Trophoblast cell (in vitro differentiated cells and primary cell): ENCODE data around the gene POLA1.

Experiments used
- DNase-seq, 2 donors: peaks; one replicate each; pipeline ENCODE4 v3.0.0-alpha.2; 2016
- H2AFZ ChIP-seq: 2 replicates; pipeline ENCODE4 v1.6.1; 2013; ENCODE audit warnings: low read length, moderate library complexity, mild to moderate bottlenecking; ENCODE audit not compliant: insufficient read depth, poor library complexity
- H2AK5ac ChIP-seq: 2 replicates; pipeline ENCODE4 v1.6.1; 2013; ENCODE audit warnings: mild to moderate bottlenecking, low read length
- H2BK120ac ChIP-seq: 2 replicates; pipeline ENCODE4 v1.6.1; 2013; ENCODE audit warnings: low read length, mild to moderate bottlenecking, moderate library complexity; ENCODE audit not compliant: insufficient read depth, poor library complexity
- H2BK12ac ChIP-seq: 2 replicates; pipeline ENCODE4 v1.6.1; 2013; ENCODE audit warnings: mild to moderate bottlenecking, low read length, moderate library complexity
- H2BK5ac ChIP-seq: 2 replicates; pipeline ENCODE4 v1.6.1; 2013; ENCODE audit warnings: low read length, low read depth, moderate library complexity, mild to moderate bottlenecking; ENCODE audit not compliant: poor library complexity
- H3K14ac ChIP-seq: 2 replicates; pipeline ENCODE4 v1.6.1; 2013; ENCODE audit warnings: mild to moderate bottlenecking, low read length
- H3K18ac ChIP-seq: 2 replicates; pipeline ENCODE4 v1.6.1; 2013; ENCODE audit warnings: mild to moderate bottlenecking, low read length
- H3K23ac ChIP-seq: 2 replicates; pipeline ENCODE4 v1.6.1; 2013; ENCODE audit warnings: low read length
- H3K27ac ChIP-seq: 2 replicates; pipeline ENCODE4 v1.5.1; 2013; ENCODE audit warnings: low read depth, mild to moderate bottlenecking, inconsistent platforms, low read length, moderate library complexity
- H3K27me3 ChIP-seq: 2 replicates; pipeline ENCODE4 v1.6.1; 2013; ENCODE audit warnings: inconsistent platforms, mild to moderate bottlenecking, low read length, moderate library complexity; ENCODE audit not compliant: insufficient read depth
- H3K36me3 ChIP-seq, 2 experiments: 1 replicate in 1 of 2; 2 replicates in 1 of 2; pipeline ENCODE4 v1.6.1; 2013; ENCODE audit warnings: low read length in 2 of 2, mild to moderate bottlenecking in 2 of 2, moderate library complexity in 1 of 2; ENCODE audit not compliant: insufficient read depth in 2 of 2, control insufficient read depth in 1 of 2
- H3K4ac ChIP-seq: 2 replicates; pipeline ENCODE4 v1.6.1; 2013; ENCODE audit warnings: low read depth, mild to moderate bottlenecking, low read length, moderate library complexity
- H3K4me1 ChIP-seq, 2 experiments: 1 replicate in 1 of 2; 2 replicates in 1 of 2; pipeline ENCODE4 v1.6.1; 2013; ENCODE audit warnings: low read length in 2 of 2, mild to moderate bottlenecking in 2 of 2, moderate library complexity in 1 of 2; ENCODE audit not compliant: insufficient read depth in 2 of 2, control insufficient read depth in 1 of 2
- H3K4me2 ChIP-seq: 2 replicates; pipeline ENCODE4 v1.6.1; 2013; ENCODE audit warnings: inconsistent platforms, mild to moderate bottlenecking, low read length, moderate library complexity
- H3K4me3 ChIP-seq: 2 replicates; pipeline ENCODE4 v1.5.1; 2013; ENCODE audit warnings: mild to moderate bottlenecking, low read depth, low read length, inconsistent platforms
- H3K79me1 ChIP-seq: one replicate; pipeline ENCODE4 v1.6.1; 2013; ENCODE audit warnings: low read length
- H3K79me2 ChIP-seq: 2 replicates; pipeline ENCODE4 v1.6.1; 2013; ENCODE audit warnings: low read length, mild to moderate bottlenecking; ENCODE audit not compliant: control insufficient read depth, insufficient read depth, poor library complexity
- H3K9ac ChIP-seq: 2 replicates; pipeline ENCODE4 v1.6.1; 2013; ENCODE audit warnings: mild to moderate bottlenecking, low read length
- H3K9me3 ChIP-seq: 2 replicates; pipeline ENCODE4 v1.6.1; 2013; ENCODE audit warnings: low read depth, mild to moderate bottlenecking, control low read depth, inconsistent platforms, low read length; ENCODE audit not compliant: insufficient read depth
- H4K12ac ChIP-seq: 2 replicates; pipeline ENCODE4 v1.6.1; 2013; ENCODE audit warnings: low read depth, mild to moderate bottlenecking, low read length, moderate library complexity
- H4K8ac ChIP-seq: 2 replicates; pipeline ENCODE4 v1.6.1; 2013; ENCODE audit warnings: low read depth, mild to moderate bottlenecking, low read length, moderate library complexity
- H4K91ac ChIP-seq: one replicate; pipeline ENCODE4 v1.6.1; 2013; ENCODE audit warnings: low read depth, mild to moderate bottlenecking, low read length, moderate library complexity
- WGBS: extraction: QIAGEN DNeasy Blood & Tissue Kit; methylation state at CpG from one replicate; pipeline ENCODE4 v1.1.7; 2013; ENCODE audit warnings: missing lambda C conversion rate; ENCODE audit not compliant: insufficient read length, insufficient coverage; ENCODE audit errors: extremely low coverage; 5-methylcytosine and 5-hydroxymethylcytosine counted together

Gene POLA1

GRCh38 chrX:24945009-24945408, 251.3 kb downstream of the POLA1 start:
- no peaks in the 10 kb centered on the region for H3K27me3 ChIP-seq
- H4K12ac ChIP-seq = no peak overlapping the region
- H3K9ac ChIP-seq = no peak overlapping the region
- H3K36me3 ChIP-seq = no peaks in the 10 kb centered on the region
- WGBS = no CpG with 5 or more reads among the region's 4 CpGs
- H3K23ac ChIP-seq = no peak overlapping the region
- H3K4me2 ChIP-seq = no peak overlapping the region
- no peak overlapping the region for H3K4ac ChIP-seq
- no peak overlapping the region for H2BK12ac ChIP-seq
- no peak overlapping the region for H4K8ac ChIP-seq
- H3K9me3 ChIP-seq = no peaks in the 10 kb centered on the region
- no peaks in the 10 kb centered on the region for H3K79me1 ChIP-seq
- H2BK5ac ChIP-seq = no peak overlapping the region
- H3K14ac ChIP-seq = no peak overlapping the region
- H3K79me2 ChIP-seq = no peaks in the 10 kb centered on the region
- no peak overlapping the region for H2BK120ac ChIP-seq
- H3K27ac ChIP-seq = no peak overlapping the region
- no peak overlapping the region for H3K18ac ChIP-seq
- H3K4me3 ChIP-seq = no peak overlapping the region
- no peak overlapping the region for H2AK5ac ChIP-seq
- H2AFZ ChIP-seq = no peak overlapping the region
- H4K91ac ChIP-seq = no peak overlapping the region
- H3K4me1 ChIP-seq = no peaks in the 10 kb centered on the region
- DNase-seq = no peak

- no peaks in the 10 kb centered on the region for H3K27me3 ChIP-seq
- H3K18ac ChIP-seq = no peak overlapping the region
- H3K14ac ChIP-seq = no peak overlapping the region
- H2BK120ac ChIP-seq = no peak overlapping the region
- H3K79me2 ChIP-seq = no peaks in the 10 kb centered on the region
- no peak overlapping the region for H3K4me2 ChIP-seq
- H3K23ac ChIP-seq = no peak overlapping the region
- no peak for DNase-seq
- H4K12ac ChIP-seq = no peak overlapping the region
- no peak overlapping the region for H3K9ac ChIP-seq
- no peaks in the 10 kb centered on the region for H3K4me1 ChIP-seq
- no peak overlapping the region for H2BK5ac ChIP-seq
- no peaks in the 10 kb centered on the region for H3K36me3 ChIP-seq
- H2AFZ ChIP-seq = no peak overlapping the region
- no peak overlapping the region for H3K4me3 ChIP-seq
- H3K27ac ChIP-seq = no peak overlapping the region
- no peak overlapping the region for H2BK12ac ChIP-seq
- H2AK5ac ChIP-seq = no peak overlapping the region
- no peak overlapping the region for H4K8ac ChIP-seq
- H3K9me3 ChIP-seq = no peaks in the 10 kb centered on the region
- H3K79me1 ChIP-seq = no peaks in the 10 kb centered on the region
- no peak overlapping the region for H4K91ac ChIP-seq
- no peak overlapping the region for H3K4ac ChIP-seq
Measured at GRCh38 chrX:24946369-24946768, 252.7 kb downstream of the POLA1 start.

DNA sequence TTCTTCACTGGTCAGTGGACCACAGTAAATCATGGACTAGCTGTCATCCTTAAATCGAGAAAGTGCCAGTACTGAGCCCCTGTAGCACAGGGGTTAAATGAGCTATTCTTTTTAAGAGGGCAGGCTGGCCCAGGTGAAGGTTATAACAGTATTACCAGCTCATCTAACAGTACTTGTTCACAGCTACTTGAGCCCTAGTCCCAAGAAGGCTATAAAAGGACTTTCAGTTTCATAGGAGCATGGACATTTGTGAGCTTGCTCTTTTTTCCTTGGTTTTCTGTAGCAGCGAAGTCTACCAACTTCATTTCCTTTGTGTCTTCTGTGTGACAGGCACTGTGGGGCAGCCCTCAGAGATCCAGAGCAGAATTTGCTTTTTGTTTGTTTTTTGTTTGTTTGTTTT, 261.0 kb downstream of the POLA1 start:
- no peak overlapping the region for H2BK12ac ChIP-seq
- H3K4me1 ChIP-seq = no peaks in the 10 kb centered on the region
- no peak overlapping the region for H4K91ac ChIP-seq
- no peak overlapping the region for H2AK5ac ChIP-seq
- no peak overlapping the region for H3K4ac ChIP-seq
- no peak for DNase-seq
- WGBS = no CpG with 5 or more reads among the region's 2 CpGs
- H4K8ac ChIP-seq = no peak overlapping the region
- no peak overlapping the region for H3K14ac ChIP-seq
- H3K4me2 ChIP-seq = no peak overlapping the region
- H3K9ac ChIP-seq = no peak overlapping the region
- H2BK120ac ChIP-seq = no peak overlapping the region
- no peak overlapping the region for H3K27ac ChIP-seq
- no peaks in the 10 kb centered on the region for H3K36me3 ChIP-seq
- H2BK5ac ChIP-seq = no peak overlapping the region
- H3K79me2 ChIP-seq = no peaks in the 10 kb centered on the region
- H3K79me1 ChIP-seq = no peaks in the 10 kb centered on the region
- no peak overlapping the region for H3K4me3 ChIP-seq
- H4K12ac ChIP-seq = no peak overlapping the region
- H3K27me3 ChIP-seq = no peaks in the 10 kb centered on the region
- H3K9me3 ChIP-seq = no peaks in the 10 kb centered on the region
- no peak overlapping the region for H3K18ac ChIP-seq
- H2AFZ ChIP-seq = no peak overlapping the region
- no peak overlapping the region for H3K23ac ChIP-seq

GRCh38 chrX:24955372-24955930, 261.7 kb downstream of the POLA1 start:
- Histone ChIP-seq H3K18ac (no peak overlapping the region), H3K4me2 (no peak overlapping the region), H3K36me3 (no peaks in the 10 kb centered on the region), H3K4me1 (no peaks in the 10 kb centered on the region), H3K4ac (no peak overlapping the region), H3K27ac (no peak overlapping the region), H2BK12ac (no peak overlapping the region), H3K79me2 (no peaks in the 10 kb centered on the region), H2BK5ac (no peak overlapping the region), H2AK5ac (no peak overlapping the region), H3K9me3 (no peaks in the 10 kb centered on the region), H3K27me3 (no peaks in the 10 kb centered on the region), H2BK120ac (no peak overlapping the region), H3K4me3 (no peak overlapping the region), H3K79me1 (no peaks in the 10 kb centered on the region), H3K23ac (no peak overlapping the region), H3K14ac (no peak overlapping the region), H4K8ac (no peak overlapping the region), H2AFZ (no peak overlapping the region), H4K12ac (no peak overlapping the region), H4K91ac (no peak overlapping the region), H3K9ac (no peak overlapping the region)
- no CpG with 5 or more reads among the region's 2 CpGs for WGBS
- no peak for DNase-seq
